HG02763 (cell line): ENCODE measurements around the gene LMAN2L.
"Not testable (repeated sequence)": the region's sequence is repeated elsewhere in the genome, so short reads cannot be mapped to it uniquely, and the experiment has no call there.

Source experiments
- ATAC-seq: cut with Tn5 transposase; IDR thresholded peaks from one replicate; pipeline ENCODE4 v1.9.1; 2021; ENCODE audit warnings: mild to moderate bottlenecking, moderate library complexity; ENCODE audit not compliant: unreplicated experiment

LMAN2L gene

GRCh38 chr2:96687711-96688640 lies 51.9 kb downstream of the LMAN2L start:
- ATAC-seq, result no peak

GRCh38 chr2:96687266-96687665 lies 52.6 kb downstream of the LMAN2L start:
- no peak for ATAC-seq

- ATAC-seq, result no peak
Measured at GRCh38 chr2:96685577-96686459, 54.0 kb downstream of the LMAN2L start.

GRCh38 chr2:96684883-96685576 lies 54.8 kb downstream of the LMAN2L start:
- no peak for ATAC-seq

- ATAC-seq, result no peak
Measured at GRCh38 chr2:96683972-96684820, 55.7 kb downstream of the LMAN2L start.

- ATAC-seq, result no peak
Measured at GRCh38 chr2:96683307-96683706, 56.6 kb downstream of the LMAN2L start.

- ATAC-seq, result no peak
Measured at GRCh38 chr2:96681540-96681939, 58.3 kb downstream of the LMAN2L start.

GRCh38 chr2:96680561-96681141 lies 59.2 kb downstream of the LMAN2L start:
- no peak for ATAC-seq

GRCh38 chr2:96679848-96680247 lies 60.0 kb downstream of the LMAN2L start:
- ATAC-seq, result no peak

GRCh38 chr2:96669539-96670215 lies 70.2 kb downstream of the LMAN2L start:
- ATAC-seq, result no peak

GRCh38 chr2:96668771-96669170 lies 71.1 kb downstream of the LMAN2L start:
- ATAC-seq, result no peak

- ATAC-seq, result not testable (repeated sequence)
Measured at GRCh38 chr2:96665717-96666116, 74.1 kb downstream of the LMAN2L start.

GRCh38 chr2:96665083-96665569 lies 74.7 kb downstream of the LMAN2L start:
- no peak for ATAC-seq

GRCh38 chr2:96664366-96664925 lies 75.4 kb downstream of the LMAN2L start:
- ATAC-seq, result no peak

GRCh38 chr2:96663829-96664228 lies 76.0 kb downstream of the LMAN2L start:
- no peak for ATAC-seq

GRCh38 chr2:96663177-96663576 lies 76.7 kb downstream of the LMAN2L start:
- ATAC-seq, result no peak

GRCh38 chr2:96662360-96662759 lies 77.5 kb downstream of the LMAN2L start:
- ATAC-seq, result no peak

- ATAC-seq, result no peak
Measured at GRCh38 chr2:96661324-96661723, 78.5 kb downstream of the LMAN2L start.

- ATAC-seq, result no peak
Measured at GRCh38 chr2:96656540-96656939, 83.3 kb downstream of the LMAN2L start.
